Effector memory CD4-positive, alpha-beta T cell (primary cell): ENCODE results near the gene CLCN2.

Source experiments
- DNase-seq, 3 donors: peaks; one replicate each; pipeline ENCODE4 v3.0.0-alpha.2; 2020
- H3K27ac ChIP-seq: 2 replicates; pipeline ENCODE4 v1.7.0; 2013; ENCODE audit warnings: mild to moderate bottlenecking, low read length, moderate library complexity; ENCODE audit not compliant: insufficient read depth, poor library complexity, severe bottlenecking
- H3K27me3 ChIP-seq: replicated peaks from 2 replicates; pipeline ENCODE4 v1.7.0; 2013; ENCODE audit warnings: mild to moderate bottlenecking, low read length; ENCODE audit not compliant: insufficient read depth, control insufficient read depth, poor library complexity, severe bottlenecking
- H3K36me3 ChIP-seq: 2 replicates; pipeline ENCODE4 v1.7.0; 2013; ENCODE audit warnings: mild to moderate bottlenecking, low read length, moderate library complexity; ENCODE audit not compliant: control insufficient read depth, insufficient read depth
- H3K4me1 ChIP-seq: 2 replicates; pipeline ENCODE4 v1.7.0; 2013; ENCODE audit warnings: low read length, mild to moderate bottlenecking; ENCODE audit not compliant: control insufficient read depth, insufficient read depth, poor library complexity, severe bottlenecking
- H3K4me3 ChIP-seq: 2 replicates; pipeline ENCODE4 v1.7.0; 2013; ENCODE audit warnings: low read length, low read depth, mild to moderate bottlenecking; ENCODE audit not compliant: insufficient read depth, poor library complexity, severe bottlenecking
- H3K9me3 ChIP-seq: 2 replicates; pipeline ENCODE4 v1.7.0; 2013; ENCODE audit warnings: mild to moderate bottlenecking, low read length, moderate library complexity; ENCODE audit not compliant: control insufficient read depth

The CLCN2 gene

DNA sequence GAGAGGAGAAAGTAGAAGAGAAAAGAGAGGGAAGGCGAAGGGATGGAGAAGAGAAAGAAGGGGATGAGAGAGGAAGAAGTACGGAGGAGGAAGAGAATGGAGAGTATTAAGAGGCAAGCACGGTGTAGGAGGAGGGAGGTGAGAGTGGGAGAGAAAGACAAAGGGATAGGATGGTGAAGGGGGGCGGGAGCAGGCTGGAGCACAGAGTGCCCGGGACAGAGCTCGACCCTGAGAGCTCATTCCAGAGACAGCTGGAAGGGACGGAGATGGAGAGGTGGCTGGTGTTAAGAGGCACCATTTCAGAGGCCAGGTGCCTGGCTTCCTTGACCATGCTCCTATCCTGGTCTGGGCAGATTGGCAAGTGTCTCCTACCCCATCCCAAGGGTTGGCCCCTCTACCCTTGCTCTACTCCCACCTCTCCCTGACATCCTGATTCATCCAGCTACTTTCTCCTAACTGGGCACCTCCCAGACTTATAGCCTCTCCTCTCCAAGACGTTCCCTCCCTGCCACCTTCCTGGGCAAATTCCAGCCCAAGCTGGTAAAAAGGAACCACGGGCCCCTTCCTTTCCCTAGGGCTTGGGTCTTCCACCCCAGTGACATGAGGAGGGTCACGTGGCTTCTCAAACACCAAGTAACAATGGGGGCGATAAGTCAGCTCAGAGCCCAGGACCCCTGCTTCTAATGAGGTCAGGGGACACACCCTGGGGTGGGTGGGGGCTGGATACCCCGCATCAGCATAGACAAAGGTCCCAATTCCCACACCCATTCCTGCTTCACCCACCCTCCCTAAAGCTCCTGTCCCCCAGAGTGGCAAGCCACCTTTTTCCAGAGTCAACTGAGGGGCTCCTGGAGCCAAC lies 1.1 kb downstream of the CLCN2 start:
- peaks cover 14% of the 10 kb centered on the region for H3K4me1 ChIP-seq
- no peaks in the 10 kb centered on the region for H3K9me3 ChIP-seq
- H3K27ac ChIP-seq, result no peak overlapping the region
- H3K36me3 ChIP-seq, result no peaks in the 10 kb centered on the region
- no peak overlapping the region for H3K4me3 ChIP-seq
- DNase-seq, result no peak
- no peaks in the 10 kb centered on the region for H3K27me3 ChIP-seq

DNA sequence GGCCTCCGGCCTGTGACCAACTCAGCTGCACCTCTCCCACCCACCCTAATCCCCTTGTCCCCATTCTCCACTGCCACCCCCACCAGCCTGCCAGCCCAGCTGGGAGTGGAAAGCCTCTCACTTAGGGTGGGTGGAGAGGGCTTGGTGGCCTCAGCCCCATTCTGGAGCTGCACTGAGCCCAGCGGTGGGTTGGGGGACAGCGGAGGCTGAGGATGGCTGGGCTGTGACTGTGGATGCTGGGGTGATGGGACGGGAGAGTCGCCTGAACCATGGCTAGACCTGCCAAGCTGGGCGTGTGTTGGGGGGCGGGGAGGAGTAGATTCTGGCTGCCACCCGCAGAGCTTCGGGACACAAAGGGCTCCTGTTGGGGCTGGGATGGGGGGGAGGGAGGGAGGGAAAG lies 1.8 kb downstream of the CLCN2 start:
- Histone ChIP-seq H3K4me3 (no peak overlapping the region), H3K9me3 (no peaks in the 10 kb centered on the region), H3K36me3 (no peaks in the 10 kb centered on the region), H3K27ac (no peak overlapping the region), H3K4me1 (peaks cover 13% of the 10 kb centered on the region), H3K27me3 (no peaks in the 10 kb centered on the region)
- DNase-seq, result no peak

DNA sequence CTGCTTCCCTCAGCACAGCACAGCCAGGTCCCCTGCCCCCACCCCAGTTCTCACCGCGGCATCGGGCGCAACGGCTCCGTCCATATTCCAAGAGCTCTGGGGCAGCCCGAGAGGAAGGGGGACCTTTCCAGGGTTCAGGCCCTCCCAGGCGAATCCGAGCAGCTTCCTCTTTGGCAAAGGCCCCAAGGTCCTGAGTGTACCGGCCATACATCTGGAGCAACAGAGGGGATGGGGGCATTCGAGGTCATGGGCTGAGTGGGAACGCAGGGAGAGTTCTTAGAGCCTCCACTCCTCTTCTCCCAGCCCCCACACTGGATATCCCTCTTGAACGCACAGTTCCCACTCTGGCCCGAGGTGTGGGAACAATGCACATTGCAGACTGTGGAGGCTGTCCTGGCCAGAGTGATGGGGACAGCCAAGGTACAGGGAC lies 2.5 kb downstream of the CLCN2 start:
- DNase-seq, result no peak
- peaks cover 12% of the 10 kb centered on the region for H3K4me1 ChIP-seq
- H3K9me3 ChIP-seq, result no peaks in the 10 kb centered on the region
- no peak overlapping the region for H3K4me3 ChIP-seq
- no peaks in the 10 kb centered on the region for H3K27me3 ChIP-seq
- no peak overlapping the region for H3K27ac ChIP-seq
- H3K36me3 ChIP-seq, result no peaks in the 10 kb centered on the region

- no peak overlapping the region for H3K27ac ChIP-seq
- no peaks in the 10 kb centered on the region for H3K9me3 ChIP-seq
- H3K4me1 ChIP-seq, result peaks cover 12% of the 10 kb centered on the region
- DNase-seq, result no peak
- no peaks in the 10 kb centered on the region for H3K27me3 ChIP-seq
- H3K36me3 ChIP-seq, result no peaks in the 10 kb centered on the region
- no peak overlapping the region for H3K4me3 ChIP-seq
These were observed 3.2 kb downstream of the CLCN2 start for GRCh38 chr3:184358124-184358767.

DNA sequence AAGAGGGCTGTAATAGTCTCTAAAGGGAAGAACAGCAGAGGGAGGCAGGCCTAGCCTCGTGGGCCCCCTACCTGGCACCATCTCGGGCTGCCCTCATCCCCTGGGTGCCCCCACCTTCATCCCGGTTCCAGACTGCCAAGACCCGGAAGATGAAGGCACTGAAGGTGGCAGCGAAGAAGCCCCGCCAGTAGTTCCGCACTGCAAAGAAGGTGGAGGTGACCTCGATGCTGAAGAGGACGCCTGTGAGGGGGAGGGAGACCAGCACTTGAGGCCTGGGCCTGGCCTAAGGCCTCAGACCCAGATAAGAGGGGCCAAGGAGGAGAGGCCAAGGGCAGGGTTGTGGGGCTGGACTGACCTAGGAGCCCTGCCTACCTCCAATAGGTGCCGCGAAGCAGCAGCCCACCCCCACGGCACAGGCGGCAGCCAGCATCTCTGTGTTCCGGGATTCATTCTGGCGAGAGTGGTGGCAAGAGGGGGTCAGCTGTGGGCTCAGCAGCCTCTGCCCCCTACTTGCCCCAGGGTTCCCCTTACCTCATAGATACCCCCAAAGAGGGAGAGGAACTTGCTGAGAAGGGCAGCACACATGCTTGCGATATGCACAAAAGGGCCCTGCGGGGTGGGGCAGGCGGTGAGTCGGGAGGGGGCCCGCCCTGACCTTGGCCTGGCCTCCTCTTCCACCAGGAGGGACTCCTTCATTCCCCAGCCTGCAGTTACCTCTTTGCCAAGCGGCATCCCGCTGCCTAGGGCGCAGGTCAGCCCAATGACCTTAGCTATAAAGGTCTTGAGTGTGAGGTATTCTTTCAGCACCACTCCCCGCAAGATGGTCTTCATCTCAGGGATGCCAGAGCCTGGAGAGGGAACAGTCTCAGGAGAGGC lies 3.9 kb downstream of the CLCN2 start:
- no peaks in the 10 kb centered on the region for H3K27me3 ChIP-seq
- H3K4me1 ChIP-seq, result peaks cover 12% of the 10 kb centered on the region
- H3K27ac ChIP-seq, result no peak overlapping the region
- DNase-seq, result no peak
- H3K4me3 ChIP-seq, result no peak overlapping the region
- no peaks in the 10 kb centered on the region for H3K36me3 ChIP-seq
- no peaks in the 10 kb centered on the region for H3K9me3 ChIP-seq

DNA sequence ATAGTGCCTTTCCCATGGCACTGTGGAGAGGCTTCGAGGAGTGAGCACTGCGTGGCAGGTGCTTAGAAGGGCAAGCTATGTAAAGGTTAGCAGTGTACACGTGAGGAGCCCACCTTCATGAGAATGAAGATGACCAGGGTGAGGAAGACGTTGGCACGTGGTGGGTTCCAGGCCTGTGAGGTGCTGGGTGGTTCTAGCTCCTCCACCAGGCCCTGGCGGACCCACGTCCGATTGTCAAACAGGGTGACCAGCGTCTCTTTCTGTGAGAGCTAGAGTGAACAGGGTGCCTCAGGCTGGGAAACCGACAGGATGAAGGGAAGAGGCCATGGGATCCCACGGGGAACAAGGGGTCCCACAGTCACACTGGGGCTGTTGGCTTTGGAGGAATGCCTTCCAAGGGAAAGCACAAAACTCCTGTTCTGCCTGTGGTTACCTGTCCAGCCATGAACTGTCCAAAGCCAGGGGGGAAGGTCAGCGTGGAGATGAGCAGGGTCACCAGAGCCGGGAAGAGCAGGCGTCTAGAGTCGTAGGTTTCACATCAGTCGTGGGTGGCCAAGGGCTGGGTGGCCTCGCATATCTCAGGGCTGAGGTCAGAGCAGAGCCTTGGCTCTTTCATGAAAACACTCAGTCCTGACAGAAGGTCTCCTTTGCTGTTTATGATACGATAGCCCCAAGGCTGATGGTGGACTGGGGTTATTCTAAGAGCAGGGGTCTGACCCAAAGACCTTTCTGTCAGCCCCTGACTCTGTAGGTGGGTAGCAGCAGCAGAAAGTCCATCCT lies 6.0 kb downstream of the CLCN2 start:
- no peaks in the 10 kb centered on the region for H3K27me3 ChIP-seq
- H3K4me3 ChIP-seq, result no peak overlapping the region
- H3K36me3 ChIP-seq, result no peaks in the 10 kb centered on the region
- no peaks in the 10 kb centered on the region for H3K9me3 ChIP-seq
- no peak for DNase-seq
- no peaks in the 10 kb centered on the region for H3K4me1 ChIP-seq
- H3K27ac ChIP-seq, result no peak overlapping the region

GRCh38 chr3:184354754-184355153 lies 6.7 kb downstream of the CLCN2 start:
- DNase-seq, result no peak
- no peaks in the 10 kb centered on the region for H3K36me3 ChIP-seq
- no peak overlapping the region for H3K4me3 ChIP-seq
- H3K27ac ChIP-seq, result no peak overlapping the region
- H3K4me1 ChIP-seq, result no peaks in the 10 kb centered on the region
- no peaks in the 10 kb centered on the region for H3K9me3 ChIP-seq
- H3K27me3 ChIP-seq, result no peaks in the 10 kb centered on the region

DNA sequence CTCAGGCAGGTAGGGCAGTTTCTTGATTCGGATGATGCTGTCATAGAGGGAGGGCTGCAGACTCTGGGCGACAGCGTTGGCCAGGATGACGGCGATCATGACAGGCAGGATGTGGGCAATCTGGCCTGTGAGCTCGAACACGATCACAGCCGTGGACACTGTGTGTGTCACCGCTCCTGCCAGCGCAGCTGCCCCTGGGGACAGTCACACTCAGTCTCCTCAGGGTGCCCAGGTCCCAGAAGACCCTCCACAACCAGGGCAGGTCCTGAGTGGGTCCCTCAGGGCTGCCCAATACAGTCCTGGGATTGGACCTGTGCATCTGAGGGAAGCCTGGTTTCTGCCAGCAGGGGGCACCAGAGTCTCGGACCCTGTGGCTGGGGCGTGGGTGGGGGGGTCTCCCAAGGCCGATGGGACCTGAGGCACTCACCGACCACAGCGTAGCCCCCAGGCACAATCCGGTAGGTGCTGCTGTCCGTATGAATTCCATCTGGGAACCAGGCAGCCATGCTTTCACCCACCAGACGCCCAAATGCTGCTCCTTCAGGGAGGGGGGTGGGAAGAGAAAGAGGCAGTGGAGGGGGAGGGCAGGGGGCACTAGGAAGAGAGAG lies 7.2 kb downstream of the CLCN2 start:
- Histone ChIP-seq H3K4me1 (no peaks in the 10 kb centered on the region), H3K27me3 (no peaks in the 10 kb centered on the region), H3K4me3 (no peak overlapping the region), H3K27ac (no peak overlapping the region), H3K36me3 (no peaks in the 10 kb centered on the region), H3K9me3 (no peaks in the 10 kb centered on the region)
- DNase-seq, result peak; percentile 24 to 48 (median 36)

- H3K27ac ChIP-seq, result no peak overlapping the region
- no peak overlapping the region for H3K4me3 ChIP-seq
- no peaks in the 10 kb centered on the region for H3K9me3 ChIP-seq
- H3K4me1 ChIP-seq, result no peaks in the 10 kb centered on the region
- no peak for DNase-seq
- no peaks in the 10 kb centered on the region for H3K36me3 ChIP-seq
- no peaks in the 10 kb centered on the region for H3K27me3 ChIP-seq
These were observed 7.9 kb downstream of the CLCN2 start for GRCh38 chr3:184353546-184353941.
